Kidney (tissue), 14 donors: ENCODE data around the gene CSKMT. TPM values are rescaled to one million over a fixed set of nuclear protein-coding genes. Genes with fewer than 3 reads are reported as not detected.
A peak's percentile ranks its signal among the peaks of the same experiment; 100 is the strongest.
"Not testable (repeated sequence)": the region's sequence is repeated elsewhere in the genome, so short reads cannot be mapped to it uniquely, and the experiment has no call there.

Experiments used
- DNase-seq, 5 donors: peaks; one replicate each; pipeline ENCODE4 v3.0.0-alpha.2; 2013 to 2020
- FAIRE-seq: peaks from 2 replicates; lab custom pipeline; 2012; peaks lifted over from hg19 to GRCh38; lab: Jason Lieb, UNC
- H3K27ac ChIP-seq, 2 donors: one replicate each; pipeline ENCODE4 v1.7.0; 2013; ENCODE audit warnings: low read depth in 2 of 2, low read length in 2 of 2, inconsistent platforms in 1 of 2
- H3K27me3 ChIP-seq: one replicate; pipeline ENCODE4 v1.7.1; 2013; ENCODE audit warnings: low read length, inconsistent platforms; ENCODE audit not compliant: control insufficient read depth, insufficient read depth
- H3K36me3 ChIP-seq, 3 donors: one replicate each; pipeline versions ENCODE4 v1.7.0 to v1.7.1; 2013; ENCODE audit warnings: low read length in 3 of 3, control low read depth in 1 of 3, inconsistent platforms in 1 of 3; ENCODE audit not compliant: insufficient read depth in 3 of 3, control insufficient read depth in 2 of 3
- H3K4me1 ChIP-seq, 3 donors: one replicate each; pipeline versions ENCODE4 v1.7.0 to v1.7.1; 2013; ENCODE audit warnings: low read length in 3 of 3, inconsistent platforms in 1 of 3, low read depth in 1 of 3; ENCODE audit not compliant: control insufficient read depth in 2 of 3, insufficient read depth in 2 of 3
- H3K4me3 ChIP-seq, 3 donors: one replicate each; pipeline versions ENCODE4 v1.7.0 to v1.8.1; 2013; ENCODE audit warnings: low read length in 3 of 3, control low read depth in 1 of 3, inconsistent platforms in 1 of 3
- H3K9ac ChIP-seq, 3 donors: one replicate each; pipeline versions ENCODE4 v1.7.0 to v1.7.1; 2013; ENCODE audit warnings: low read length in 3 of 3, control low read depth in 1 of 3, inconsistent platforms in 1 of 3
- H3K9me3 ChIP-seq, 3 donors: one replicate each; pipeline versions ENCODE4 v1.7.0 to v1.7.1; 2013; ENCODE audit warnings: low read length in 3 of 3, control low read depth in 1 of 3, inconsistent platforms in 1 of 3; ENCODE audit not compliant: control insufficient read depth in 2 of 3, insufficient read depth in 1 of 3
- CTCF ChIP-seq: IDR thresholded peaks from 3 replicates; pipeline ENCODE4 v1.5.1; 2012; ENCODE audit warnings: mild to moderate bottlenecking, moderate library complexity, borderline replicate concordance; ENCODE audit not compliant: insufficient read depth; ENCODE audit errors: extremely low read depth
- intact Hi-C: fragments of 100-400 bp; cut with DNase I; formaldehyde crosslinking; loops from one replicate; pipeline ENCODE4 v1.11.1; 2022
- polyA plus RNA-seq: library from polyadenylated mRNA; stranded (reverse); fragments of 350-450 nt; fragmentation: Illumina TruSeq; extraction: RNeasy Lipid Tissue Mini Kit (QIAGEN cat#74804); gene quantifications from one replicate; pipeline ENCODE4 v1.2.3, GENCODE V29; 2014; ENCODE audit warnings: low read depth, low replicate concordance; ENCODE audit not compliant: insufficient read depth
- total RNA-seq: library from RNA; stranded (reverse); fragmentation: NEBNext Ultra II Directional; extraction: Animal tissue kit (Norgen Biotek cat#: 25700); gene quantifications from one replicate; pipeline ENCODE4 v1.2.1, GENCODE V29; 2021
- donor health status: control.
- donor health status: control.
- donor health status: control.
- donor health status: control.
- donor health status: control.
- donor health status: DM: yes; HTN: yes; CAD: no.
- donor health status: Normal renal cell carcinoma (clear cell type).

Gene CSKMT
- total and polyA plus RNA-seq, 2 donors from 2014 or later = 8.2 to 12.1 TPM

- Histone ChIP-seq H3K9ac (peak overlapping the region in 1 of 3 donors; percentile 46), H3K4me1 (peaks cover 4 to 9% (median 8%) of the 10 kb centered on the region in 3 donors), H3K9me3 (no peaks in the 10 kb centered on the region), H3K36me3 (peaks cover 5 to 23% (median 12%) of the 10 kb centered on the region in 3 donors), H3K27me3 (no peaks in the 10 kb centered on the region), H3K4me3 (peak overlapping the region in 2 of 3 donors; percentile 32 to 34), H3K27ac (no peak overlapping the region)
- FAIRE-seq (no peak), DNase-seq (peak; percentile 66 to 74 (median 70))
- intact Hi-C loops = no loop called here
- no peak for TF ChIP-seq CTCF
Measured at GRCh38 chr11:62687508-62688396, 22.6 kb downstream of the CSKMT start.

- Histone ChIP-seq H3K9ac (peak overlapping the region in 2 of 3 donors; percentile 10 to 46), H3K27ac (no peak overlapping the region), H3K9me3 (no peaks in the 10 kb centered on the region), H3K36me3 (peaks cover 5 to 31% (median 12%) of the 10 kb centered on the region in 3 donors), H3K27me3 (no peaks in the 10 kb centered on the region), H3K4me3 (peak overlapping the region; percentile 16 to 34 (median 32)), H3K4me1 (peaks cover 4 to 9% (median 8%) of the 10 kb centered on the region in 3 donors)
- no peak for FAIRE-seq
- peak in 1 of 5 donors; percentile 38 for DNase-seq
- TF ChIP-seq CTCF = no peak
- intact Hi-C loops = no loop called here
Measured at GRCh38 chr11:62688491-62688890, 23.4 kb downstream of the CSKMT start.

- peak within 1 kb of the TSS in 2 of 3 donors; percentile 10 to 46 for H3K9ac ChIP-seq
- peak within 1 kb of the TSS; percentile 16 to 34 (median 32) for H3K4me3 ChIP-seq
- no peak for TF ChIP-seq CTCF
- H3K36me3 ChIP-seq = peaks cover 5 to 32% (median 12%) of the 10 kb centered on the region in 3 donors
- no peaks in the 10 kb centered on the region for H3K9me3 ChIP-seq
- H3K27ac ChIP-seq = no peak within 1 kb of the TSS
- FAIRE-seq (no peak), DNase-seq (peak in 1 of 5 donors; percentile 68)
- peaks cover 4 to 9% (median 8%) of the 10 kb centered on the region in 3 donors for H3K4me1 ChIP-seq
- no peaks in the 10 kb centered on the region for H3K27me3 ChIP-seq
- intact Hi-C loops = loop anchor here (10.0 kb wide), 1 partner anchor 295 kb away; no protein-coding TSS in a partner anchor
Measured at GRCh38 chr11:62689421-62690183, 24.5 kb downstream of the CSKMT start, which contains the start of gene LRRN4CL. LRRN4CL (minus strand) TSS chr11:62689530; CDS start chr11:62688508, 1,022 bp downstream.

- peaks cover 5 to 32% (median 12%) of the 10 kb centered on the region in 3 donors for H3K36me3 ChIP-seq
- intact Hi-C loops = loop anchor here (10.0 kb wide), 1 partner anchor 299 kb away; no protein-coding TSS in a partner anchor
- DNase-seq, H3K27ac ChIP-seq, H3K4me1 ChIP-seq, FAIRE-seq, H3K4me3 ChIP-seq, H3K9ac ChIP-seq, H3K9me3 ChIP-seq, H3K27me3 ChIP-seq: not testable (repeated sequence)
Measured at GRCh38 chr11:62693624-62694023, 28.5 kb downstream of the CSKMT start.
